Calu3 (cell line): Measurements from ENCODE around the gene ARHGAP6. TPM values are rescaled to one million over a fixed set of nuclear protein-coding genes. Genes with fewer than 3 reads are reported as not detected.
A peak's percentile ranks its signal among the peaks of the same experiment; 100 is the strongest.

ENCODE experiments used
- BruUV-seq: library from RNA; stranded (reverse); fragments of 400-500 nt; replicated peaks from 2 replicates; lab custom pipeline; 2021; lab: Mats Ljungman, UMichigan
- CTCF ChIA-PET: fragments of 300-600 bp; sonication (Branson Sonifier 250); formaldehyde crosslinking; loops from one replicate; lab custom pipeline; 2022; ENCODE audit warnings: antibody characterized with exemption; lab: Charles Lee
- DNase-seq: peaks from one replicate; pipeline ENCODE4 v3.0.0; 2022
- H3K27ac Mint-ChIP-seq: one replicate; pipeline ENCODE4 v1.8.0; 2022; ENCODE audit warnings: mixed read lengths; ENCODE audit not compliant: unreplicated experiment
- H3K27me3 Mint-ChIP-seq: one replicate; pipeline ENCODE4 v1.8.0; 2022; ENCODE audit warnings: mixed read lengths; ENCODE audit not compliant: unreplicated experiment
- H3K36me3 Mint-ChIP-seq: one replicate; pipeline ENCODE4 v1.8.0; 2022; ENCODE audit warnings: mild to moderate bottlenecking, moderate library complexity, mixed read lengths; ENCODE audit not compliant: insufficient read depth, unreplicated experiment
- H3K4me1 Mint-ChIP-seq: one replicate; pipeline ENCODE4 v1.8.0; 2022; ENCODE audit warnings: mild to moderate bottlenecking, low read depth, mixed read lengths; ENCODE audit not compliant: unreplicated experiment
- H3K4me3 Mint-ChIP-seq: one replicate; pipeline ENCODE4 v1.8.0; 2022; ENCODE audit warnings: mild to moderate bottlenecking, low read depth, moderate library complexity, mixed read lengths; ENCODE audit not compliant: unreplicated experiment
- H3K9me3 Mint-ChIP-seq: one replicate; pipeline ENCODE4 v1.8.0; 2022; ENCODE audit warnings: low read depth, mixed read lengths; ENCODE audit not compliant: unreplicated experiment
- CTCF ChIP-seq: fragments of 200-600 bp; IDR thresholded peaks from one replicate; pipeline ENCODE4 v1.8.0; 2022; ENCODE audit warnings: antibody characterized with exemption; ENCODE audit not compliant: unreplicated experiment
- intact Hi-C: fragments of 100-400 bp; cut with micrococcal nuclease; formaldehyde crosslinking; loops from one replicate; pipeline ENCODE4 v1.10.0; 2022; ENCODE audit not compliant: unreplicated experiment
- total RNA-seq: library from RNA; stranded (reverse); gene quantifications from 2 replicates; pipeline ENCODE4 v1.2.3, GENCODE V29; 2022

Gene ARHGAP6
- total RNA-seq, 1 experiment from 2014 or later, result not detected

- Mint-ChIP-seq H3K36me3 (no peaks in the 10 kb centered on the region), H3K27ac (peak overlapping the region; percentile 72), H3K4me1 (peaks cover 20% of the 10 kb centered on the region), H3K9me3 (no peaks in the 10 kb centered on the region), H3K27me3 (no peaks in the 10 kb centered on the region), H3K4me3 (no peak overlapping the region)
- BruUV-seq, result no TSS peak
- DNase-seq, result peak; percentile 19
- intact Hi-C loops, result loop anchor here (10.0 kb wide), 1 partner anchor 109 kb away; no protein-coding TSS in a partner anchor
- CTCF ChIA-PET, result no interaction called here
- TF ChIP-seq CTCF, result no peak
These were observed 279.7 kb downstream of the ARHGAP6 start for GRCh38 chrX:11386001-11386523.

GRCh38 chrX:11382930-11383329, 282.8 kb downstream of the ARHGAP6 start:
- no peak for TF ChIP-seq CTCF
- peaks cover 20% of the 10 kb centered on the region for H3K4me1 Mint-ChIP-seq
- H3K4me3 Mint-ChIP-seq, result no peak overlapping the region
- no TSS peak for BruUV-seq
- DNase-seq, result no peak
- H3K9me3 Mint-ChIP-seq, result peaks cover 6% of the 10 kb centered on the region
- H3K36me3 Mint-ChIP-seq, result no peaks in the 10 kb centered on the region
- CTCF ChIA-PET, result no interaction called here
- intact Hi-C loops, result loop anchor here (10.0 kb wide), 1 partner anchor 112 kb away; no protein-coding TSS in a partner anchor
- no peaks in the 10 kb centered on the region for H3K27me3 Mint-ChIP-seq
- H3K27ac Mint-ChIP-seq, result no peak overlapping the region

GRCh38 chrX:11381464-11381863, 284.3 kb downstream of the ARHGAP6 start:
- peaks cover 12% of the 10 kb centered on the region for H3K4me1 Mint-ChIP-seq
- no peaks in the 10 kb centered on the region for H3K27me3 Mint-ChIP-seq
- no peak overlapping the region for H3K4me3 Mint-ChIP-seq
- no peaks in the 10 kb centered on the region for H3K36me3 Mint-ChIP-seq
- TF ChIP-seq CTCF, result peak; percentile 49
- CTCF ChIA-PET, result no interaction called here
- H3K27ac Mint-ChIP-seq, result no peak overlapping the region
- DNase-seq, result peak; percentile 55
- BruUV-seq, result no TSS peak
- intact Hi-C loops, result loop anchor here (2.0 to 10.0 kb wide), 3 partner anchors 113 to 237 kb away; no protein-coding TSS in a partner anchor
- peaks cover 6% of the 10 kb centered on the region for H3K9me3 Mint-ChIP-seq

GRCh38 chrX:11380187-11380844, 285.4 kb downstream of the ARHGAP6 start:
- no peak for TF ChIP-seq CTCF
- no peaks in the 10 kb centered on the region for H3K27me3 Mint-ChIP-seq
- peaks cover 9% of the 10 kb centered on the region for H3K4me1 Mint-ChIP-seq
- H3K36me3 Mint-ChIP-seq, result no peaks in the 10 kb centered on the region
- DNase-seq, result no peak
- H3K27ac Mint-ChIP-seq, result no peak overlapping the region
- no TSS peak for BruUV-seq
- intact Hi-C loops, result loop anchor here (2.0 to 10.0 kb wide), 3 partner anchors 114 to 236 kb away; no protein-coding TSS in a partner anchor
- peaks cover 6% of the 10 kb centered on the region for H3K9me3 Mint-ChIP-seq
- no peak overlapping the region for H3K4me3 Mint-ChIP-seq
- CTCF ChIA-PET, result no interaction called here
